ENCODE results near the gene TMA7B. TPM values are rescaled to one million over a fixed set of nuclear protein-coding genes. Genes with fewer than 3 reads are reported as not detected.

The TMA7B gene
- total RNA-seq, 1 experiment from 2014 or later: not detected

DNA sequence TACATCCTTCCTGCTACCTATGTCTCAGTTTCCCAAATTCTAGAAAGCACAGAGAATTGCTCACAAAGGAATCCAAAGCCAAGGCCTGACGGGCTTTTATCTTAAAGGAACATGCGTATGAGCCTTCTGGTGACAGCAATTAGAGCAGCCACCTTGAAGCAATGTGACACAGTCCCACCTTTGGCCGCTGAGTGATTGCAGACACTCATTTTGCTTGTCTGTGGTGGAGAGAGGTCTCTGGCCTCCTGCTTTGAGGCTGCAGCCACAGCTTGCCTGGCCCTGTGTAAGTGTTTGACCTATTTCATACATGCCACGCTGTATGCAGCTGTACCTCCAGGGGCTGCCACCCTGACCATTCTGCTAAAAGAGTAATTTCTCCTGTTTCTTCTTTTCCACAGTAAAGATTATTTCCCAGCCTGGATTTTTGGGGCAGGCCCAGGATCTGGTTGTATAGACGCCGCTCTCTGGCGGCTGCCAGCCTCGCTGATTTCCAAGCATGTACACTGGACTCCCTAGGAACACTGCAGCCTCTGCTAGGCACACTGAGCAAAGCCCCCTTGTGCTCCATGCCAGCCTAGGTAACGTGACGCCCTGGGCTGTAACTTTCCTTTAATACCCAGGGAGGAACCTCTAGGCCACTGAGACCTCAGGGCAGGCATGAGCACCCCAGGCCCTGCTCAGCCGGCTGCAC, 1.1 kb upstream of the TMA7B start:
- Histone ChIP-seq H3K36me3 (ENCODE audit: low read depth, low read length) (no peaks in the 10 kb centered on the region), H3K4me2 (ENCODE audit: low read length) (no peak overlapping the region), H3K9me2 (replicated peaks; ENCODE audit: low read length) (no peaks in the 10 kb centered on the region), H3K4me1 (ENCODE audit: insufficient read depth, low read length) (peaks cover 27% of the 10 kb centered on the region), H3K9me3 (ENCODE audit: low read length) (no peaks in the 10 kb centered on the region), H2AFZ (ENCODE audit: low read length) (no peak overlapping the region), H3K9ac (ENCODE audit: low read length) (no peak overlapping the region), H4K20me1 (ENCODE audit: low read length) (no peaks in the 10 kb centered on the region), H3F3A (ENCODE audit: low read length, unreplicated experiment) (no peaks in the 10 kb centered on the region), H3K79me2 (ENCODE audit: low read length) (no peaks in the 10 kb centered on the region), H3K27me3 (ENCODE audit: low read length) (no peaks in the 10 kb centered on the region), H3K4me3 (ENCODE audit: low read length) (no peak overlapping the region), H3K27ac (ENCODE audit: low read length) (no peak overlapping the region)
- ATAC-seq: no peak
- intact Hi-C loops (cut with micrococcal nuclease): no loop called here
- CTCF ChIA-PET: no interaction called here
- BruUV-seq (replicated peaks): no TSS peak
- TF ChIP-seq, protein P1, sequence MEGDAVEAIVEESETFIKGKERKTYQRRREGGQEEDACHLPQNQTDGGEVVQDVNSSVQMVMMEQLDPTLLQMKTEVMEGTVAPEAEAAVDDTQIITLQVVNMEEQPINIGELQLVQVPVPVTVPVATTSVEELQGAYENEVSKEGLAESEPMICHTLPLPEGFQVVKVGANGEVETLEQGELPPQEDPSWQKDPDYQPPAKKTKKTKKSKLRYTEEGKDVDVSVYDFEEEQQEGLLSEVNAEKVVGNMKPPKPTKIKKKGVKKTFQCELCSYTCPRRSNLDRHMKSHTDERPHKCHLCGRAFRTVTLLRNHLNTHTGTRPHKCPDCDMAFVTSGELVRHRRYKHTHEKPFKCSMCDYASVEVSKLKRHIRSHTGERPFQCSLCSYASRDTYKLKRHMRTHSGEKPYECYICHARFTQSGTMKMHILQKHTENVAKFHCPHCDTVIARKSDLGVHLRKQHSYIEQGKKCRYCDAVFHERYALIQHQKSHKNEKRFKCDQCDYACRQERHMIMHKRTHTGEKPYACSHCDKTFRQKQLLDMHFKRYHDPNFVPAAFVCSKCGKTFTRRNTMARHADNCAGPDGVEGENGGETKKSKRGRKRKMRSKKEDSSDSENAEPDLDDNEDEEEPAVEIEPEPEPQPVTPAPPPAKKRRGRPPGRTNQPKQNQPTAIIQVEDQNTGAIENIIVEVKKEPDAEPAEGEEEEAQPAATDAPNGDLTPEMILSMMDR (conservative IDR thresholded peaks at IDR 0.05; ENCODE audit: low read depth, low read length): no peak
- TF ChIP-seq EZH2phosphoT487 (IDR thresholded peaks at IDR 0.05; ENCODE audit: borderline replicate concordance, low read length) (no peak), EZH2 (IDR thresholded peaks at IDR 0.05; ENCODE audit: low read length, unreplicated experiment) (no peak)
- DNase-seq: no peak
- POLR2A ChIA-PET (ENCODE audit: unreplicated experiment): no interaction called here

DNA sequence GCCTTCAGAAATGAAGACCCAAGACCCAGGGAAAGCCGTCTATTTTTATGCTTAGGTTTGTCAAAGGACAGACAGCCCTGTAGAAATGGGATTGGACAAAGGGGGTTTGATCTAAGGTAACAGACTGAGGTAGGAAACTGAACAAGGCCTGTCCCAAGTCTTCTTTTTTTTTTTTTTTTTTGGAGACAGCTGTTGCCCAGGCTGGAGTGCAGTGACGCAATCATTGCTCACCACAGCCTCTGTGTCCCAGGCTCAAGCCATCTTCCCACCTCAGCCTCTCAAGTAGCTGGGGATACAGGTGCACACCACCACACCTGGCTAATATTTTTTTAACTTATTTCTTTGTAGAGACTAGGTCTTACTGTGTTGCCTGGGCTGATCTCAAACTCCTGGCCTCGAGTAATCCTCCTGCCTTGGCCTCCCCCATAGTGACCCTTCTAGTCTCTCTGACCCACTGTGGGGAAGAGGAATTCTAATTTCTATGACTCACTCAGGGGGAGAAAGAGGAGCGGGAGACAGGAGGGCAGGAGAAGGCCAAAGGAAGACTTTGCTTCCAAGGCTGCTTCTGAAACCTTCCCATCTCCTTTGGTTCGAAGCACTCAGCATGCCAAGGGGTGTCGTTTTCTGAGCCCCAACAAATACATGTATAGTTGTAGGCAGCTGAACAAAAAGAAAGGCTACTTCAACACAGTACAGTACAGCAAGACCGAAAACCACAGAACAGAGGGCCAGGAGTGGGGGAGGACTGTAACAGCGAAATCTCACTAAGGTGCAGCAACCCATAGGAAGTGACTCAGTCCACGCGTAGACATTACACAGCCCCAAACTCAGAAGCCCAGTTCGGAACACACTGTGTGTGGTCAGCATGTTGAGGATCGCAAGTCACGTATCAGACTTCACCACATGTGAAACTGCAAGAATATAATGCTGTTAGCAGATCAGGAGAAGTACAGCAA, 872 bp downstream of the TMA7B start:
- CTCF ChIA-PET: no interaction called here
- BruUV-seq (replicated peaks): no TSS peak
- peak overlapping the region; percentile 58 for H3K4me2 ChIP-seq (ENCODE audit: low read length)

More for the DNA sequence above, 872 bp downstream of the TMA7B start:
- no peaks in the 10 kb centered on the region for H3K27me3 ChIP-seq (ENCODE audit: low read length)
- H3K79me2 ChIP-seq (ENCODE audit: low read length): no peaks in the 10 kb centered on the region
- H3K9ac ChIP-seq (ENCODE audit: low read length): no peak overlapping the region
- no peaks in the 10 kb centered on the region for H3F3A ChIP-seq (ENCODE audit: low read length, unreplicated experiment)
- peak; percentile 94 for ATAC-seq
- TF ChIP-seq EZH2phosphoT487 (IDR thresholded peaks at IDR 0.05; ENCODE audit: borderline replicate concordance, low read length): no peak
- TF ChIP-seq EZH2 (IDR thresholded peaks at IDR 0.05; ENCODE audit: low read length, unreplicated experiment): no peak
- TF ChIP-seq, protein P1 (conservative IDR thresholded peaks at IDR 0.05; ENCODE audit: low read depth, low read length): no peak
- no peaks in the 10 kb centered on the region for H3K36me3 ChIP-seq (ENCODE audit: low read depth, low read length)
- H3K9me2 ChIP-seq (replicated peaks; ENCODE audit: low read length): no peaks in the 10 kb centered on the region
- H4K20me1 ChIP-seq (ENCODE audit: low read length): no peaks in the 10 kb centered on the region
- no peaks in the 10 kb centered on the region for H3K9me3 ChIP-seq (ENCODE audit: low read length)
- intact Hi-C loops (cut with micrococcal nuclease): no loop called here
- H2AFZ ChIP-seq (ENCODE audit: low read length): peak overlapping the region; percentile 19; the same call in 1 of the 2 replicates
- H3K4me1 ChIP-seq (ENCODE audit: insufficient read depth, low read length): peaks cover 27% of the 10 kb centered on the region
- POLR2A ChIA-PET (ENCODE audit: unreplicated experiment): no interaction called here
- peak; percentile 79 for DNase-seq
- H3K27ac ChIP-seq (ENCODE audit: low read length): peak overlapping the region; percentile 61
- no peak overlapping the region; the same call in 1 of the 2 replicates for H3K4me3 ChIP-seq (ENCODE audit: low read length)
